Psoas muscle (tissue), 8 donors: ENCODE results near the gene RNF157. TPM values are rescaled to one million over a fixed set of nuclear protein-coding genes. Genes with fewer than 3 reads are reported as not detected.

Experiments
- ATAC-seq, 4 donors: fragments of 200-7000 bp; cut with Tn5 transposase; one replicate each; pipeline ENCODE4 v1.9.1; 2020; ENCODE audit warnings: moderate library complexity in 3 of 4, mild to moderate bottlenecking in 2 of 4
- DNase-seq, 2 donors: peaks; one replicate each; pipeline ENCODE4 v3.0.0-alpha.2; 2020
- H3K27ac ChIP-seq: fragments of 200-600 bp; one replicate; pipeline ENCODE4 v1.8.0; 2022
- H3K27me3 ChIP-seq, 3 donors: fragments of 200-600 bp in 1 of 3; one replicate each; pipeline versions ENCODE4 v1.6.1 to v1.8.0; 2013 to 2022; ENCODE audit warnings: low read length in 2 of 3, mild to moderate bottlenecking in 2 of 3, moderate library complexity in 1 of 3; ENCODE audit not compliant: insufficient read depth in 3 of 3
- H3K36me3 ChIP-seq, 2 donors: fragments of 200-600 bp in 1 of 2; one replicate each; pipeline versions ENCODE4 v1.6.1 to v1.8.0; 2013 to 2022; ENCODE audit warnings: low read depth in 1 of 2, mild to moderate bottlenecking in 1 of 2, moderate library complexity in 1 of 2; ENCODE audit not compliant: insufficient read depth in 1 of 2
- H3K4me1 ChIP-seq: fragments of 200-600 bp; one replicate; pipeline ENCODE4 v1.8.0; 2022
- H3K4me3 ChIP-seq: fragments of 200-600 bp; one replicate; pipeline ENCODE4 v1.8.0; 2022; ENCODE audit warnings: mild to moderate bottlenecking
- H3K9me3 ChIP-seq: fragments of 200-600 bp; one replicate; pipeline ENCODE4 v1.8.0; 2022
- CTCF ChIP-seq: fragments of 200-600 bp; IDR thresholded peaks from one replicate; pipeline ENCODE4 v1.8.0; 2022; ENCODE audit warnings: antibody characterized with exemption
- WGBS, 3 donors: extraction: QIAGEN DNeasy Blood & Tissue Kit; methylation state at CpG; one replicate each; pipeline versions ENCODE4 v1.1.6 to v1.1.7; 2013; 5-methylcytosine and 5-hydroxymethylcytosine counted together
- intact Hi-C, 2 donors: fragments of 100-400 bp; cut with DNase I; formaldehyde crosslinking; loops; one replicate each; pipeline versions ENCODE4 v1.11.0 to v1.14.2; 2022
- polyA plus RNA-seq, 3 donors: library from polyadenylated mRNA; stranded (reverse); fragments of 200-250 nt; gene quantifications; one replicate each; pipeline ENCODE4 v1.2.3, GENCODE V29; 2013
- total RNA-seq, 4 donors: library from RNA; stranded (reverse); fragmentation: NEBNext Ultra II Directional in 2 of 4; extraction: Animal tissue kit (Norgen Biotek cat#: 25700) in 2 of 4; gene quantifications; one replicate each; pipeline versions ENCODE4 v1.2.1 to v1.2.4, GENCODE V29; 2021 to 2023
- donor health status: healthy with polysubstance abuse.
- donor health status: DM: no; HTN: no; CAD: no; lungs with moderate emphysema.
- donor health status: Bipolar disorder and iron deficiency.
- donor health status: healthy.
- donor health status: DM: yes; HTN: yes; CAD: no.
- donor health status: DM: no; HTN: no; CAD: no.
- donor health status: DM: no; HTN: no; CAD: no.
- donor health status: DM: yes; HTN: yes; CAD: no.

Gene RNF157
- total and polyA plus RNA-seq, 7 donors: 14.9 to 90.1 (median 69.3) TPM

- TF ChIP-seq CTCF: no peak
- 89 to 100% (median 96%) methylated on average over 1 of the region's 1 CpG for WGBS, 3 donors
- Histone ChIP-seq H3K4me1 (no peaks in the 10 kb centered on the region), H3K9me3 (no peaks in the 10 kb centered on the region), H3K36me3 (peaks cover 0 to 44% of the 10 kb centered on the region in 2 donors), H3K27ac (no peak overlapping the region), H3K4me3 (no peak overlapping the region), H3K27me3 (no peaks in the 10 kb centered on the region)
- intact Hi-C loops: no loop called here
- DNase-seq (no peak), ATAC-seq (no peak)
Observed at GRCh38 chr17:76148015-76148326, 92.3 kb downstream of the RNF157 start.

GRCh38 chr17:76147211-76148014 is 92.9 kb downstream of the RNF157 start:
- intact Hi-C loops: no loop called here
- H3K4me1 ChIP-seq: no peaks in the 10 kb centered on the region
- no peak overlapping the region for H3K27ac ChIP-seq
- H3K36me3 ChIP-seq: peaks cover 0 to 39% of the 10 kb centered on the region in 2 donors
- no peak for DNase-seq
- H3K4me3 ChIP-seq: no peak overlapping the region
- ATAC-seq: no peak
- H3K27me3 ChIP-seq: no peaks in the 10 kb centered on the region
- H3K9me3 ChIP-seq: no peaks in the 10 kb centered on the region
- 83 to 91% (median 86%) methylated on average over 13 of the region's 13 CpGs for WGBS, 3 donors
- peak; percentile 45 for TF ChIP-seq CTCF

GRCh38 chr17:76146053-76146851 is 94.0 kb downstream of the RNF157 start:
- H3K27me3 ChIP-seq: no peaks in the 10 kb centered on the region
- H3K4me1 ChIP-seq: peaks cover 5% of the 10 kb centered on the region
- H3K9me3 ChIP-seq: no peaks in the 10 kb centered on the region
- TF ChIP-seq CTCF: no peak
- DNase-seq: no peak
- no peak overlapping the region for H3K27ac ChIP-seq
- no peak overlapping the region for H3K4me3 ChIP-seq
- WGBS, 3 donors: 84 to 88% (median 88%) methylated on average over 22 of the region's 22 CpGs
- peaks cover 0 to 27% of the 10 kb centered on the region in 2 donors for H3K36me3 ChIP-seq
- intact Hi-C loops: no loop called here
- no peak for ATAC-seq

GRCh38 chr17:76145231-76146052 is 94.9 kb downstream of the RNF157 start:
- H3K27ac ChIP-seq: no peak overlapping the region

More at GRCh38 chr17:76145231-76146052, 94.9 kb downstream of the RNF157 start:
- H3K9me3 ChIP-seq: no peaks in the 10 kb centered on the region
- H3K36me3 ChIP-seq: peaks cover 0 to 20% of the 10 kb centered on the region in 2 donors
- peaks cover 0 to 6% (median under 1%) of the 10 kb centered on the region in 3 donors for H3K27me3 ChIP-seq
- DNase-seq: peak in 1 of 2 donors; percentile 57
- peaks cover 11% of the 10 kb centered on the region for H3K4me1 ChIP-seq
- intact Hi-C loops: no loop called here
- TF ChIP-seq CTCF: no peak
- 73 to 75% (median 74%) methylated on average over 25 of the region's 25 CpGs for WGBS, 3 donors
- no peak for ATAC-seq
- no peak overlapping the region for H3K4me3 ChIP-seq
